Fibroblast of skin of left biceps (primary cell): Measurements from ENCODE around the gene PRR29.
"Not testable (repeated sequence)": the region's sequence is repeated elsewhere in the genome, so short reads cannot be mapped to it uniquely, and the experiment has no call there.

Source experiments
- DNase-seq, 2 experiments: peaks; one replicate each; pipeline ENCODE4 v3.0.0-alpha.2; 2013; ENCODE audit warnings: low read depth in 2 of 2

PRR29 gene

DNA sequence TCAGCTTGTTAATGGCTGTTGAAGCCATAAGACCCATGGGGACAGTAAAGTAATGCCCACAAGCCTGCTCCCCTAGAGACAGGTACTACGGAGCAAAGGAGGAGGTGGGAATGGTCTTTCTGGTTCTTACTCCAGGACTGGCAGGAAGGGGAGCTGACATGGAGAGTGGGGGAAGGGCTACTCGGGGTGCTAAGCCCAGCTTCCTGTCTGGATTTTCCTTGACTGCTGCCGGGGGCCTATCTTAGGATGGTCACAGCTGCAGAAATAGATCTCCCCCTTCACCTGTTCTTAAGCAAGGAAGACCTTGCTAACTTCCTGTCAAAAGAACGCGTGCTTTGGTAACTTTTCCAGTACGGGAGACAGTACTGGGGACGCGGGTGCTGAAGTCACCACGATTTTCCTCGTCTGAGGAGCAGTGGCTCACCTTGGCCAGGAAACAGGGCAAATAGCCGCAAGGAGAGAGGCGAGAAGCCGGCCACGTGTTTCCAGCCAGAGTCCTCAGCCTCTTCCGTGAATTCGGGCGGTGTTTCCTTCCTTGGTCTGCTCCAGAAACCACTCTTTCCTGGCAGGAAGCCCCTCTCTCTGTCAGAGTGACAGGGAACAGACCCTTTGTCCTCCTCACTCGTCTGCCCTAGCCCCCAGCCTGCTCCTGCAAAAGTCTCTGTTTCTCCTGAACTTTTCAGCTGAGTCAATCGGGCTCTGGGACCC is 656 bp upstream of the PRR29 start:
- DNase-seq = no peak

DNA sequence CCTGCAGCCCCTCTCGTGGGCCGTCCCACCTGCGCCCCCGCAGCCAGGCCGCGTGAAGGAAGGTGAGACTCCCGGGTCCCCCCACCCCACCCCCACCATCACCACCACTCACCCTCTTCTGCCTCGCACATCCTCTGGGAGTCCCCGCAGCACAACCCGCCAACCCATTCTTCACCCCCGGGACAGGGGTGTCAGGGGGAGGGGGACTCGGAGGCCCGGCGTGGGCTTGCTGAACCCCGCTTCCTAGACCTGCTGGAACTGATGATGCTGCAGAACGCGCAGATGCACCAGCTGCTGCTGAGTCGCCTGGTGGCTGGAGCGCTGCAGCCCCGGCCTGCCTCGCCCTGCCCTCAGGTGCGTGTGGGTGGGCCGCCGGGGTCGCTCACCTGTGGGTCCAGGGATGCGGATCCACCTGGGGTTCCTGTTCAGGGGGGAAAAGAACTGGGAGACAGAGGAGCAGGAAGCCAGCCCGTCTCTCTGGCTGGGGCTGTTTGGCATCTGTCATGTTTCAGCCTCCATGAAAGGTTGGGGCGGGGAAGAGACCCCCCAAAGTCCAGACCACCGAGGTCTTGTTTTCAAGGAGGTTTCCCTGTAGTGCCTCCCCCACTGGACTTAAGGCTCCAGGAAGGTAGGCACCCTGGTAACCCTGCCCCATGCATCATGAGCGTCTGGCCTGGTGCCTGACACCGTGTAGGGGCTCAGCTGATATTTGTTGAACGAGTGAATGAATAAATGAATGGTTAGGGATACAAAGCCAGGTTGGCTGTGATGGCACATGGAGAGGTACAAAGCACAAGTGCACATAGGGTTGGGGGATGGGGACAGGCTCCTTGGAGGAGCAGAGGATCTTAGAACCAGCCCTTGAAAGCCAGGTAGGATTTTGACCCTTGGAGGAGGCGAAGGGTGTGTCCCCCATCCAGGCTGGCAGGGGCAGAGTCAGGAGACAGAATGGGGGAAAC is 849 bp downstream of the PRR29 start:
- no peak for DNase-seq

DNA sequence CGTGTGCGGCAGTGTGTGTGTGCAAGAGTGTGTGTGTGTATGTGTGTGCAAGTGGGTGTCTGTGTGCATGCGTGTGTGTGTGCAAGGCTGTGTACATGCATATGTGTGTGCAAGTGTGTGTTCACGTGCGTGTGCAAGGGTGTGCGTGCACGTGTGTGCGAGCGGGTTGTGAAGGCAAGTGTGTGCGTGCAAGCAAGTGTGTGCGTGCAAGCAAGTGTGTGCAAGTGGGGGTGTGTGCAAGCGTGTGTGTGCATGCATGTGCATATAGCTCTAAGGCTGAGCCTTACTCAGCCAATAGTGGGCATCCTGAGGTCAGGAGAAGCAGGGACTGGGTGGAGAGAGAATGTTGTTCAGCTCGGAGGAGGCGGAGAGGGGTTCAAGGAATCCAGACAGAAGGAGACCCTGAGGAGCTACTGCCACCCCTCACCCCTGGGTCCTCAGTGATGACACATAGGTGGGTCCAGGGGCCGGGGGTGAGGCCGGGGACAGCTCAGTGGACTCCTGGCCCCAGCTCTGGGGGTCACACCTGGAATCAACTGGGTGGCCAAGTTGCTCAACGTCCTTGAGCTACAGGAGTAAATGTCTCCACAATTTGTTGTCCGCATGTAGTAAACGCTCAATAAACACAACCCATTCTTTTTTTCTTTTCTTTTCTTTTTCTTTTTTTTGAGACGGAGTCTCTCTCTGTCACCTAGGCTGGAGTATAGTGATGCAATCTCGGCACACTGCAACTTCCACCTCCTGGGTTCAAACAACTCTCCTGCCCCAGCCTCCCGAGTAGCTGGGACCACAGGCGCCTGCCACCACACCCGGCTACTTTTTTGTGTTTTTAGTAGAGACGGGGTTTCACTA is 1.8 kb downstream of the PRR29 start:
- no peak for DNase-seq

DNA sequence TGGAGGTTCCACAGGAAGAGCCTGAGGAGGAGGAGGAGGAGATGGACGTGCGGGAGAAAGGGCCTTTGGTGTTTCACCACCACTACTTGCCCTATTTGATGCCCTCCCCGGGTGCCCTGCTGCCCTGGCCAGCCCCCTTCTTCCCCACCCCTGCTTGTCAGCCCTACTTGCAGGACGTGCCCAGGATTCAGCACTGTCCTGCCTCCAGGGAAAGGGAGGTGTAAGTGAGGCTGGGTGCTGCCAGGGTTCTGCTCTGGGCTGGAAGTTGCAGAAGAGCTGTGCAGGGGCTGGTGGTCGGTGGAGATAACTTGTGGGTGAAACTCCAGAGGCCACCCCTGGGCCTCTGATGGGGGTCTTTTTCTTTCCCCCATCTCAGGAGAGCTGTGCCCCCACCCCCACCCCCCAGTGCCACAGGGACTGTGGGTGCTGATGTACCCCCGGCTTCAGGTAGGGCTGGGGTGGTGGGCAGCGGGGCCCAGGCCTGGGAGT is 3.0 kb downstream of the PRR29 start:
- DNase-seq = no peak

DNA sequence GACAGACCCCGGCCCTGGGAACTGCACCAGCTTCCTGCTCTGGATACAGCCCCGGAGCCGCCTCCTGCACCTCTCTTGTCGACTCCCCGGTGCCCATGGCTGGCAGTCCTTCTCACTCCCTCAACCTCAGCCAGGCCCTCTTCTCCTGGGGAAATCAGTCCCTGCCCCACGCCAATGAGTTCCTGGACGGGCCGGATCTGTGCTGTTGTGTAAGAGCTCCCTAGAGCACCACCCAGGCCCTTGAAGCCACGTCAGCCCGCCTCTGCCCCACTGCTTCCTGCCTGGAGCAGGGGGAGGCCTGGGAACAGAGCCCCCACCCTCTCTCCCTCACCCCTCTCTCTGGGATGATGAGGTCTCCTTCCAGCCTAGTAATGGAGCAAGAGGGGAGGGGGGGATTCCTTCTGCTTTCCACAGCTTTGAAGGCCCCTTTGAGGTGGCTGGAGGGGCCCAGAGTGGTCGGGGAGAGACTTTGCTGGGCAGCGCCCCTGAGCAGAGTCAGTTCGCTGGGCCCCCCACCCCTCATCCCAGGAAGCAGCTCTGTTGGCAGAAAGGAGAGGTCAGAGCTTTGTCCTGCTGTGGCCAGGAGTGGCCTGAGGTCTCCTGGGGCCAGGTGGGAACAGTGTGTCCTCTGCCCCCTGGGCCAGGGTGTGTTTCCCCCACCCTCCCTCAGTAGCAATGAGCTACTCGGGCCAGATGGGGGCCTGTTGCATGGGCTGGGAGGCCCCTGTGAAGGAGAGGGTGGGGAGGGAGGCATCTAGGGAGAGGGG is 3.8 kb downstream of the PRR29 start:
- DNase-seq = no peak

DNA sequence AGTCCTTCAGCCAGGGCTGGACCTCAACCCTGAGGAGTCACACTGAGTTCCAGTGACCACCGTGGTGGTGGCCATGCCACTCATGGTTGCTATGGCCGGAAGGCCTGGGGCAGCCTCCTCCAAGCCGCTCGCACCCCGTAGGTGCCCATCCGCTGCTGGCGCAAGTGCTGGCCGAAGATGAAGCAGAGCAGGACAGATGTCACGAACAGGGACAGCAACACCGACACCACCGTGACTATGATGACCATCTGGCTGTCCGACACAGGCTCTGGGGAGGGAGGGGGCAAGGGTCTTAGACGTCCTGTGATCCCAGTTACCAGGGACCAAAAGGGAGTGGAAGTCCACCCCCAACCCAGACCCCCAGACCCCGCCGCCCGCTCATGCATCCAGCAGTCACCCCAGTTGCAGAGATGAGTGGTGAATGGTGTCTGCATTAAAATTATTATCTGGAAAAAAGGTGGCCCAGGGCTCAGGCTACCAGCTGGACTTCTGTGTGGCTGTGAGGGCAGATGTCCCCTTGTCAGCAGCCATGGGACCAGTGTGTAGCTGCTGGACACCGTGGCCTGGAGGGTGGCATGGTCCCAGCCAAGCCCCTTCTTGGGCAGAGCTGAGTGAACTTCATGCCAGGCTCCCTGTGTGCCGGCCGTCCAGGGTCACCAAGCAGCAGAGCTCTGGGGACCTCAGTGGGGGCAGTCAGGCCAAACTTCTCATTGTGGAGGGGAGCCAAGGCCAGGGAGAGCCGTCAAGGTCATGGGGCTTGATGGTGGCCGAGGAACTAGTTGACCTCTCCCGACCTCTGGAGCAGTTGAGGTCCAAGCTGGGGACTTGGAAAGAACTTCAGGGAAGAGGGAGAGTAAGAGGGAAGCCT is 4.7 kb downstream of the PRR29 start:
- no peak for DNase-seq

DNA sequence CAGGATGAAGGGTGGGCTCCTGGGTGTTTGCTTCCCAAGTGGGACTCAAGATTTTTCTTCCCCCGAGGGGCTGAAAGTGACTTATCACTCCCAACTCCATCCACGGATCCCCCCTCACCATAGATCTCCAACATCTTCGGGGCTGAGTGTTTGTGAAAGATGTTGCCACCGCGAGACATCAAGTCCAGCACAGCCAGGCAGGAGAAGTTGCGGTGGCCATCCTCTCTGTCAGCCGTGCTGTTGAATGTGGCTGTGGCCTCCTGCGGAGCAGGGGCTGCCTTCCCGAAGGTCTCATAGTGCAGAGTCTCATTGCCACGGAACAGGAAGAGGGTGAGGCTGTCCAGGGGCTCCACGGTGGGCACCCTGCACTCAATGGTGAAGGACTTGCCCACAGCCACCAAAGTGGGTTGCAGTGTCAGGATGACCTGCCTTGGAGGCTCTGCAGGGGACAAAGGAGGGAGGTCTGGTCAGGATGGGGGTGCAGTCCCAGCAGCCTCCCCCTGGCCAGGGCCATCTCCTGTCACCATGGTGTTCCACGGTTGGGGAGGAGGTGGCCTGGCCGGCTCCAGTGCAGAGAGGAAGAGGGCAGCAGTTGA is 5.5 kb downstream of the PRR29 start:
- no peak for DNase-seq

DNA sequence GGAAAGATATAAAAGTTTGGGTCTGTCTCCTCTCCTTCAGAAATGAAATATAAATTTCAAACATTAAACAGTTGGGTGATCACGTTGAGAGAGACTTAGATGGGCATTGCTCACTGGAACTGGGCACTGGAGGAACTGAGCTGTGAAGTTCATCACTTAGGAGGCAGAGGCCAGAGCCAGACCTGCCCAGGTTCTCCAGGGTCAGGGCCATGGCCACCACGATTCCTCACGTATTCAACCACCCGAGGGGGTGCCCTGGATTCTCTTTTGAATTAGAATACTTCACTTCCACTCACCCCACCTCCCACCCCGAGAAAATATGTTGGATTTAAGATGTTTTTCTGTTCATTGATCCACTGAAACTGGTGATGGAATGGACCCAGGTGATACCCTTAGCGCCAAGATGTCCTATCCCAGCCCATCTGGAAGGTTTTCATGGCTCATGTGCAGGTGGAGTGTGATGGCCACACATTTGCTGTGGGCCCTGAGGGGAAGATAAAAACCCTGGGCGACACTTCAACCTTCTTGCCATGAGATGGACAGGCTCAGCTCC is 6.1 kb downstream of the PRR29 start:
- no peak for DNase-seq

DNA sequence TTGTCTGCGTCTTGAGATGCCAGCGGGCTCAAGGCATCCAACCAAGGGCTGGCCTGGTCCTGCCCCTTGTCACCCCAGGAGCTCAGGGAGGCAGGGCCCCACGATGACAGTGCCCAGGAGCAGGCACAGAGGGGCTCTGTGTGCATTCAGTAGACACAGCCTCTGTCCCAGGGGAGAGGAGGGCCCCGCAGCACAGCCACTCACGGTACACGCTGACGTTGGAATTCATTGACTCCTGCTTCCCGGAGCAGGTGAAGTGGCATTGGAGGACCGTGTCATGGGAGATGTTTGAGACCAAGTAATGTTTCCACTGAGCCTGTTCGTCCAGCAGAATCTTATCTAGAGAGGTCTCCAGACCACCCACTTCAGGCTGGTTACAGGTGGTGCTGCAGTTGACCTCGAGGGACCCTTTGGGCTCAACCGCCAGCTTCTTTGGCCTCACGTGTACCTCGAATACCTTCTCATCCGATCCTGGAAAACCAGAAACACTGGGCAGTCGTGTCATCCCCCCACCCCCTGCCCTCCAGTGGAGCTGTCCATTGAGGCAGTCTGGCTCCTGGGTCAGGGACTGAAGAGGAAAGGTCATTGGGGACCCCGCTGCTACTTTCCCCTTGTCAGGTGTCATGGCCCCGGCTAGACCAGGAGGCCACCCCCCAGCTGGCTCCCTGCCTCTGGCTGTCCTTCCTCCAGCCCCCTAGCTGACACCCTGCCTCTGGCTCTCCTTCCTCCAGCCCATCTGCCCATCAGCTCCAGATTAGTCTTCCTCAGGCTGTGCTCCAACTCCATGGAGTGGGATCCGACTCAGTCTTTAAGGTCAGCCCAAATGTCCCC is 7.0 kb downstream of the PRR29 start:
- DNase-seq = no peak

DNA sequence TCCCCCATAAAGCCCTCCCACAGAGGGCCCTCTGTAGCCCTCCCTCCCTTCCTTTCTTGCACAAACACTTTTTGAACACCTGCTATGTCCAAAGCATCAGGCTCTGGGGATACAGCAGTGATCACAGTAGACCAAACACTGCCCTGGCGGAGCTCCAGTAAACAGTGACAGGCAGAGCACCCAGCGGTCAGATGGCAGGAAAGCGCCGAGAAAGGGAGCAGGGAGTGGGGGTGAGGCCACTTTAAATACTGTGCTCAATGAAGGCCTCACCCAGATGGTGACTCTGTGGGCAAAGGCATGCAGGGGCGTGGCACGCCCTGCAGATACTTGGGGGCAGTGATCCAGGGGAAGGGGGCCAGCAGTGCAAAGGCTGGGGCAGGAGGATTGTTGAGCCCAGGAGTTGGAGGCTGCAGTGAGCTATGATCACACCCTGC is 7.6 kb downstream of the PRR29 start:
- DNase-seq = no peak

DNA sequence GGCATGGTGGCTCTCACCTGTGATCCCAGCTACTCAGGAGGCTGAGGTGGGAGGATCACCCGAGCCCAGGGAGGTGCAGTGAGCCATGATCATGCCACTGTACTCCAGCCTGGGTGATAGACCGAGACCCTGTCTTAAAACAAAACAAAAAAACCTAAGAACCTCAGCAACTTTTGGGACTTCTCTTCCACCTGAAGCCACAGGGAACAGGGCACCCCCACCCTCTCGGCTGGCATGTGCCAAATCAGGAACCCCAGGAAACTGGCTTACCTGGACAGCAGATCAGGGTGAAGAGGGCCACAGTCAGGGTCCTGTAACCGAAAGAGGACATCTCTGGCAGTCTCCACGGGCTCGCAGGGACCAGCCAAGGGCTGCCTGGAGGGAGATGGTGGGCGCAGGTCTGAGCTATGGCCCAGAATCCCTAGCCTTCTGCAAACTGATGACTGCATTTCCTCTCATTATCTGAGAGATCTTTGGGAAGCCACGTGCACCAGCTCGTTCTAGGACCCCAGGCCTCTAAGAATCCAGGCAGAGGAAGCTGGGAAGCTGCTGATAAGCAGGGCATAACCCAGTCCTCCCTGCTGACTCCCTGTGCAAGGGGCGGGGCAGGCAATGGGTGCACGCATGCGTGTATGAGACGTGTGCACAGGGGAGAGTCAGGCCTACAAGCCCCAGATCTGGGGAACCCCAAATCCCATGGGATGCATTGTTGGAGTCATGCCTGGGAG is 8.4 kb downstream of the PRR29 start:
- DNase-seq = no peak

DNA sequence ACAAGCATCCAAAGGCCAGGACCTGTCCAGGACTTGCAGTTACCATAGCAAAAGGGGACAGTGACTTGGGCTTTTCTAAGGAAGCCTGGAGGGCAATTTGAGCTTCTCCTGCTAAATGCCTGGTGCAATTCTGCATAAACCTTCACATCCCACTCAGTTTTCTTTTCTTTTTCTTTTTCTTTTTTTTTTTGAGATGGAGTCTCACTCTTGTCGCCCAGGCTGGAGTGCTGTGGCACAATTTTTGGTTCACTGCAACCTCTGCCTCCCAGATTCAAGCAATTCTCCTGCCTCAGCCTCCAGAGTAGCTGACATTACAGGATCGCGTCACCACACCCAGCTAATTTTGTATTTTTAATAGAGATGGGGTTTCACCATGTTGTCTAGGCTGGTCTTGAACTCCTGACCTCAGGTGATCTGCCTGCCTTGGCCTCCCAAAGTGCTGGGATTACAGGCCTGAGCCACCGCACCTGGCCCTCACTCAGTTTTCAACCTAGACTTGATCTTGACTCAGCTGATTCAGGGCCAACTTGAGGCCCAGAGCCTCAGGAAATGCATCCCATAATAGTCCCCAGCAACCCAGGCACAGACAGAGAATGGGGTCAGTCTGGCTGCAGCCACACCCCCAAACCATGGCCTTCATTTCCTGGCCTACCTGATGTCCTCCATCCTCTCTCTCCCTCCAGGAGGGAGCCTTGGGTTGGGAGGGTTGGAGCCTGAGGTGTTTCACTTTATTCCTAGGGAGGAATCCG is 9.1 kb downstream of the PRR29 start:
- DNase-seq = not testable (repeated sequence)

DNA sequence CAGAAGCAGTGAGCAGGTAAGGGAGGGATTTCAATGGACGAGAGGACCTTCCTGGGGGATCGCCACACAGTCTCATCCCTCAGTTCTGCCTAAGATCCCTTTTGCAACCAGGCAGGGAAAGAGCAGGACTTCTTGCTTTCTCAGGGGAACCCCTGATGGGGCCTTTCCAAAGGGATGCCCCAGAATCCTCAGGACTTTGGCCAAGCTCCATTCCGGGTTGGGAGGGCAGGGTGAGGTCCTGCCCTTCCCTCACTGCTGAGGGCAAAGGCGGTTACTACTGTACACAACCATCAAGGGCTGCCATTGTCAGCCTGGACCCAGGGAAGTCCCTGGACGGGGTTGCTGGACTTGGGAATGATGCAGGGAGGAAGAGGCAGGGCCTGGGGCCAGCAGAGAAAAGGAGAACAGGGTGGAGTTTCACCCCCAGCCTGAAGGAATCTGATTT is 9.7 kb downstream of the PRR29 start:
- no peak for DNase-seq

DNA sequence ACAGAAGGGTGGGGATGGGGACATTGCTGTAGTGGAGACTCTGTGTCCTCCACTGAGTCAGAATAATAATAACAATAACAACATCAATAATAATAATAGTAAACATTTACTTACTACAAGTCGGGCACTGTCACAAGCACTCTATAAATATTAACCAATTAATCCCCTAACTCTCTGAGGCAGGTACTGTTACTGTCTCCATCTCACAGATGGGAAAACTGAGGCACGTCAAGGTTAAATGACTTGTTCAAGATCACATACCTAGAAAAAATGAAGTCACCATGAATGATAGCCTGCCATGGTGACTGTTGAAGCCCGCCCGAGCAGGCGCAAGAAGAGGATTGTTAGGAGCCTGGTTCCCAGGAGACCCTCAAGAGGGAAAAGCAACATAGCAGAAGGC is 10.2 kb downstream of the PRR29 start:
- DNase-seq = no peak

DNA sequence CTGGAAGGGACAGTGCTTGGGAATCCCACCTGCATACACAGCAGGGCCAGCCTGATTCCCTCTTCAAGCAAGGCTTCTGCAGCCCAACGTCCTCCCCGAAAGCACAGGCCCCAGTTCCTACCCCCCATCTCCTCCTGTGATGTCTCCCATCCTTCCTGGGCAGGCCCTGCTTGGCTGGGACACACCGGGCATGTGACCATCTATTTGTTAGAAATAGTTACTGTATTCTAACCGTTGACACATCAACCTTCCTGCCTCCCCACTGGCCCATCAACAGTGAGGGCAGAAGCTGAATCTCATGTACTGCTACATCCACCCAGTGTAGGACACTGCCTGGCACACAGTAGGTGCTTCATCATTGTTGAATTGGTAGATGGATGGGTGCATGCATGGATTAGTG is 10.7 kb downstream of the PRR29 start:
- no peak for DNase-seq

DNA sequence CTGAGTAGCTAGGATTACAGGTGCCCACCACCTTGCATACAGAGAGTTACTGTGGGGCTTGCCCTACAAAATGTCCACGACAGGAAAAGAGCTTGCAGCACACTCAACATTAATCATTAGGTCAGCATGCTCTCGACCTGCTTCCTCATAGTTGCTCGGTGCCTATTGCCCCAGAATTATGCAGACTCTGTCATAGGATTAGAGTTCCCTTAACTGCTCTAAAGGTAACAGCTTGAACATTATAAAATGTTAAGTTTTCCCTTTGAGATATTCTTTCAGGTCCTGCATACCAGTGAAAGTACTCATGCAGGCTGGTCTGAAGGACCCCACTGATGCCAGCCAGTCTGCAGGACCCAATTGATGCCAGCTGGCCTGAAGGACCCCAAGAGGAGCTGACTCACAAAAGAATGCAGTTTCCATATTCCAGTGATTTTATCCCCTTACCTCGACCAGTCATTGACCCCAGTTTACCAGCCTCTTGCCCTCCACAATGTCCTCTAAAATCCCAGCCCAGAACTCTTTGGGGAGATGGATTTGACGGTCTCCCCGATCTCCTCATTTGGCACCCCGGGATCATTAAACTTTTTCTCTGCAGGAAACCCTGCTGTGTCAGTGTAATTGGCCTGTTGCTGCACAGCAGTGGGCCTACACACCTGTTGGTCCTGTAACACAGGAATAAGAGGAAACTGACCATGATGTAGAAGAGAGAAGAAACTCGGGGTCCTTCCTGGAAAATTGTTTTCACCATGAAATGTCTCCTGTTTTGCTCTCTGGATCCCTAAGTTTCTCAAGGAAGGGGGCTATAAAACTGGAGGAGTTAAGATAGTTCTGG is 11.6 kb downstream of the PRR29 start:
- DNase-seq = no peak
